ENCODE data around the gene SARNP.

Gene SARNP

DNA sequence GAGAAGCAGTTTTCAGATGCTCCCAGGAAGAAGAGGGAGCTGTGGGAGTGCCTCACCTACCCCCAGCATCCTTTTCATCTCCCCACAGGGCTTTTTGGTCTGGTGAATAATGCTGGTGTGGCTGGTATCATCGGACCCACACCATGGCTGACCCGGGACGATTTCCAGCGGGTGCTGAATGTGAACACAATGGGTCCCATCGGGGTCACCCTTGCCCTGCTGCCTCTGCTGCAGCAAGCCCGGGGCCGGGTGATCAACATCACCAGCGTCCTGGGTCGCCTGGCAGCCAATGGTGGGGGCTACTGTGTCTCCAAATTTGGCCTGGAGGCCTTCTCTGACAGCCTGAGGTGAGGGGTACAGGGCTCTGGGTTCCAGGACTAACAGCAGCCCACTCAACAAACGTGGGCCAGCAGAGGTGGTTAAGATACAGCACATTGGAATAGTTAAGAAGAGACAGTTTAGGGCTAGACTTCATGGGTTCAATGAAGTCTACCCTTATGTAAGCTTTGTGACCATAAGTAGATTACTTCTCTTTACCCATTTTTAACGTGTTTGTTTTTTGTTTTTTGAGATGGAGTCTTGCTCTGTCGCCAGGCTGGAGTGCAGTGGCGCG lies 95.8 kb downstream of the SARNP start:
- DNase-seq: no peak

DNA sequence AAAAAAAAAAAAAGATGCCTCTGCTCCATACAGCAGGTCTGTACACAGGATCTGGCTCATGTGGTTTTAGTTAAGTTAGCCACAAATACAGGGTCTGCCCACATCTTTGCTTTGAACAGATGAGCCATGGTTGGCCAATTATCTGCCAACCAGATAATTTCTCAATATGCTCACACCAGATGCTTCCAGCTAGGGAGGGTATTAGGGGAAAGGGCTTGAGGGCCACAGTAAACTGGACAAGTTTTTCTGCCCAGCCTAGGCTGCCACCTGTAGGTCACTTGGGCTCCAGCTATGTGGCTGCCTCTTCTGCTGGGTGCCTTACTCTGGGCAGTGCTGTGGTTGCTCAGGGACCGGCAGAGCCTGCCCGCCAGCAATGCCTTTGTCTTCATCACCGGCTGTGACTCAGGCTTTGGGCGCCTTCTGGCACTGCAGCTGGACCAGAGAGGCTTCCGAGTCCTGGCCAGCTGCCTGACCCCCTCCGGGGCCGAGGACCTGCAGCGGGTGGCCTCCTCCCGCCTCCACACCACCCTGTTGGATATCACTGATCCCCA lies 96.6 kb downstream of the SARNP start:
- DNase-seq: no peak

DNA sequence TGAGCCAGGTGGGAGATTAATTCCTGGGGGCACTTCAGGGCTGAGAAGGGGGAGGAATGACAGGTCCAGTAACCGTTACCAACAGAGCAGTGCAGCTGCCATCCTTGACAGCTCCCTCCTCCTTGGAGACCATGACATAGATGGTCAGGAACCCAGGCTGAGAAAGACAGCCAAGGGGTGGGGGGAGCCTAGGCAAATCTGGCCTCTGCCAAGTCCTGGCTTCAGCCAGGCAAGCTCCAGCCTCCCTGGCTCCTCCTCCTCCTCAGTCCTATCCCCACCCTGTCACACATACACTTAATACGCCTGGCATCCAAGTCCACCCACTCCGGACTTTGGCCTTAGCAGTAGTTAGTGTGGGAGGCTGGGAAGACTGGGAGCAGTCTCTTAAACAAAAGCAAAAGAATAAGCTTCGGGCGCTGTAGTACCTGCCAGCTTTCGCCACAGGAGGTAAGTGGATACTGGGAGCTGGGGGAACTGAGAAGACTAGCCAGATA lies 97.4 kb downstream of the SARNP start, which contains the start of gene RDH5:
Gene RDH5 (plus strand): TSS at position 323 of the 494 bp plus-strand sequence. CDS start 792 bp downstream, outside the sequence.
- no peak for DNase-seq

DNA sequence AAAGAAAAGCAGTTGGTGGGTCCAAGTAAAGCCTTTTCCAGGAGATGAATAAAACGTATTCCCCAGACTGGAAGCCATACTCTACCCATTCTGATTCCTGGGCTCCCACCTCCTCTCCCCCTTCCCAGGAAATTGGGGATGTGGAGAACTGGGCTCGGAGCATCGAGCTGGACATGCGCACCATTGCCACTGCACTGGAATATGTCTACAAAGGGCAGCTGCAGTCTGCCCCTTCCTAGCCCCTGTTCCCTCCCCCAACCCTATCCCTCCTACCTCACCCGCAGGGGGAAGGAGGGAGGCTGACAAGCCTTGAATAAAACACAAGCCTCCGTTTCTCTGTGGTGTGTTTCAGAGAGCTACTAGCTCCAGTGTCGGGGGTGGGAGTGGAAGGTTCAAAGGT lies 98.2 kb downstream of the SARNP start:
- no peak for DNase-seq

DNA sequence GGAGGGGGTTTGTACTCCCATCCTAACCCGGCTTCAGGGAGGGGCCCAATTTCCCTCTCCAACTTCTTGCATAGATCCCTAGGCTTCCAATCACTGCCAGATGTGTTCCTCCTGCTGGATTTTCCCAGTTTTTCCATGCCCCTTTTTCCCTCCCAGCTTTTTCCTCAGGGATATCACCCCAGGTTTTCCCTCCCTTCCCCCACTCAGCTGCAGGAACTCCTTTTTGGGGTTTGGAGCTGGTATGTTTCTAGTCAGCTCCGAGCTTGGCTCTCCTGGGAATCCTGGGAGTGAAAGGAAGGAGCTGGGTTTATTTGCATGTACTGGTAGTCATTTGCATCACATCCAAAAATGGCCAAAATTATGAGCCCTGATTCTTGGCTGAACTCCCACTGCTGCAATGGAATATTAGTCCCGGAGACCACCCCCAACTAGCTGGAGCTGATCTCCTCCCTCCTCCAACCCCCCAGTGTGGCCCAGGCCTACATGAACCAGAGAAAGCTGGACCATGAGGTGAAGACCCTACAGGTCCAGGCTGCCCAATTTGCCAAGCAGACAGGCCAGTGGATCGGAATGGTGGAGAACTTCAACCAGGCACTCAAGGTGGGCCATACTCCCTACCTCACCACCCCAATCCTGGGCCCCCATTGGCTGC lies 98.8 kb downstream of the SARNP start:
- DNase-seq: no peak

DNA sequence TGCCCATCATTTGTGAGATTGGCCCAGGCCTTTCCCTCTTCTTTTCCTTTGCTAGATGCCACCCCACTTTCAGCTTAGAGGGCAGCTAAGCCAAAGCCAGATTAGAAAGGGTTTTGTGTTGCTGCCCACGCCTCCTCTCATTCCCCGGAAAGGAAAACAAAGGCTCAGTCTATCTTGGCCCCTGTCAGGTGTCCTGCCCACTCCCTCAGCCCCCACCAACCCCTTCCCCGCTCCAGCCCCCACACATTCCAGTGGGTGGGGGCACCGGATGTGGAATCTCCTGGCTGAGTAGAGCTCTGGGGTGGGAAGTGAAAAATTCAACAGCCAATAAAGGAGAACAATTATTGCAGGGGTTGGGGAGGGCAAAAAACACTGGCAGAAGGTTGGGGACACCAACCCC lies 99.5 kb downstream of the SARNP start:
- DNase-seq: no peak

DNA sequence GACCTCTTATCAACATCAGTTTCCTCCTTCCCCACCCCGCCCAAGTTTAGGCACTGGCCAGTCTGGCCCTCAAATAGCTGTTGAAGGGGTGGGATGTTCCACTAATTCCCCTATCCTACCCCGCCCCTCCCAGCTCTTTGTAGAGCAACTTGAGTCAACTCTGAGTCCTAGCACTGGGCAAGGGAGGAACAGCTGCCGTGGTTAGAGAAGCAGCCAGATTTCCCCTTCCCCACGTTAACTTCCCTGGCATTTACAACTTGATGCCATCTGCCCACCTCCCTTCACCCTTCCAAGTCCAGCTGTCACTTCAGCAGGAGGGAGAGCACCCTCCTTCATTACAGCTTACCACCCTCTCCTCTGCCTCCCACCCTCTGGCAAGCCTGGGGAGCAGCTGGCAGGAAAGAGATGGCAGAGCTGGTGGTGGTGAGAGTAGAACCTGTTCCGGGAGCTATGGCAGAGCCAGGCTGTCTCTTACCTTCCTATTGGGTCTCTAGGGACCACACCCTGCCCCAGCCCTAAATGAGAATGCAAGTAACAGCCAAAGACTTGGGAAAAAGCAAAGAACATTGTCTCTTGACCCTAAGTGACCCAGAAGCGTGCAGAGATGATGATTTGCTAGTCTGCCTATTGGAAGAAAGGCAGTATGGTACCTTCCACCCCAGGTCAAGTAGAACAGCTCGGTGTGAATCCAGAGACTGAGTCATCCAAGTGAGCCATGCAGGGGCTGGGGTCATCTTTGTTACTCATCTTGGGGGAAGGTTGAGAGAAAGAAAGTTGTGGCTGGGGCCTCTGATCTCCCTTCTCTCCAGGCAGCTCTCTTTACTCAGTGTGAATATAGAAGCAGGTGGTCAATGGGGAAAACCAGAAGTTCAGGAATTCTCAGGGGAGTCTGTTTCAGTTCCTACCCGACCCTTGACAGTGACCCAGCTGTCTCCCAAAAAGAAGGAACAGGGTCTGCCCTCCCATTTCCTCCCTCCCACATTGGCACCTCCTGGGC lies 100.2 kb downstream of the SARNP start:
- DNase-seq: no peak

DNA sequence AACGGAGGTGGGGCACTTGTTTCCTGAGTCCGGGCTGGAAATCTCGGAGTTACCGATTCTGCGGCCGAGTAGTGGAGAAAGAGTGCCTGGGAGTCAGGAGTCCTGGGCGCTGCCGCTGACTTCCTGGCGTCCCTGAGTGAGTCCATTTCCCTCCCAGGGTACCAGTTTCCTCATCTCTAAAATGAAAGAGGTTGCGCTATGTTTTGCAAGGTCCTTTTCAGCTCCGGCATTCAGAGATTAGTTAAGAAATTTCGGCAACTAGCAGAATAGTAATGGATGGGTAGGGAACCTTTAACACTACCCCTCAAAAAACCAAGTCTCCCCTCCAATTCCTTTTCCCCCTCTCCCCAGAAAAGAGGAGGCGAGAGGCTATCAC lies 101.0 kb downstream of the SARNP start:
- DNase-seq: no peak

DNA sequence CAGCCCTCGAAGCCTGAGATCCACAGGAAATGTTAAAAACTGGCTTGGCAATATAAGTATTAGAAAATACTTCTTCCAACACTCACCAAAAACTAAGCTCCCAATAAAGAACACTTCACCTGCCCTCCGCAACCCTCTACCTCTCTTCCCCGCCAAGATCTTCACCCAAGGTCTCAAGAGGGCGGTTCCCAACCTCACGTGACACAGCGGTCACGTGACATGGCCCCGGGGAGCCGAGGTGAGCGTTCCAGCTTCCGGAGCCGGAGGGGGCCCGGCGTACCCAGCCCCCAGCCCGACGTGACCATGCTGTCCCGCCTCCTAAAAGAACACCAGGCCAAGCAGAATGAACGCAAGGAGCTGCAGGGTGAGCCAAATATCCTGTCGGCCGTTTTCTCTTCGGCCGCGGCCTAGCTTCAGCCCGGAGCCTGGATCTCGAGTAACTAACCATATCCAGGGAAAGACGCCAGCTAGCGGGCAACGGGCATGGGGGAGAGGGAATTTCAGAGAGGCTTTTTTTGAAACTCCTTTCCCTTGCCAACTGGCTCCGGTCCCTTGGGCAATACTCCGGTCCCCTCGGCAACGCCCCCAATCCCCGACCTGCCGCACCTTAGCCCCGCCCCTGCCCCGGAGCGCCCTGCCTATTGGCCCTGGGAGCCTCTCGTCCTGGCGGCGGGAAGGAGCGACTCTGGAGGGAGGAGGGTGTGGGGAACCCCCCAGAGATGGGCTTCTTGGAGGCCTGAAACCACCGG lies 101.5 kb downstream of the SARNP start, which contains the start of gene BLOC1S1:
Gene BLOC1S1 (plus strand): TSS at position 214 of the 749 bp plus-strand sequence. CDS start 6 bp downstream, at position 220.
- DNase-seq: peak; percentile 37

DNA sequence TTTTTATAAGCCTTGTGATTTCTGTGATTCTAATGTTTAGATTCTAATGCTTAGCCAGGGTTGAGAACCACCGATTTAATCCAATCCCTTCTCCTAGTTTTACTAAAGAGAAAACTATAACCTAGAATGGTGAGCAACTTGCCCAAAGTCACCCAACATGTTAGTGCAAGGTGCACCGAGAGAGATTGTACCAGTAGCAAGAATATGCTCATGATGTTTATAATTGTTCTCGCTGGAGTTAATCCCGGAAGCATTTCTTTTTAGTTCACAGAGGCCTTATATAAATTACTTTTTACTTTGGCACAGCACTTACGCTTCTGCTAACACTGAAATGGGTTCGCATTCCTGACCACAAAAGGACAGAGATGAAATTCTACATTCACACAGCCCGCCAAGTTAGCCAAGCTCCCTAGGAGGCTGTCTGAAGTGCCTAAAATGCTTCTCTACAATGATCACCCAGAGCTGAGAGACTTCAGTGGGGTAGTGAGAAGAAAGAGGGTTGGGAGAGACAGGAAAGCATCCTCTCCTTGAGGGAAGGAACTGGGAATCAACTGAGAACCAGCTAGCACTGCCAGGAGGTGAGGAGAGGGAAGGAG lies 102.3 kb downstream of the SARNP start:
- DNase-seq: no peak

DNA sequence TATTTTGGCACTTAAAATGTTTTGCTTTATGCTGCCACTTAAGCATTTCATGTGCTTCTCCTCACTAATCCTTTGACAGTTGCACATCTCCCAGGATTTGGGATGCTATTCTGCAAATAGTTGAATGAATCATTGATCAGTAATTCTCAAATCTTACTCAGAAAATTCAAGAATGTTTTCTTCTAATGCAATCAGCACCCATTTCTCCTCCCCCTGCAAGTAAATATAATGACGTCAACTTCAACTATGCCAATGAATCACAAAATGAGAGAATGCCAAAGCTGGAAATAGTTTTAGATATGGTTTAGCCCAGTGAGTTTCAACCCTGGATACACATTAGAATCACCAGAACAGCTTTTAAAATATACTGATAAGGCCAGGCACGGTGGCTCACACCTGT lies 103.8 kb downstream of the SARNP start:
- DNase-seq: no peak

DNA sequence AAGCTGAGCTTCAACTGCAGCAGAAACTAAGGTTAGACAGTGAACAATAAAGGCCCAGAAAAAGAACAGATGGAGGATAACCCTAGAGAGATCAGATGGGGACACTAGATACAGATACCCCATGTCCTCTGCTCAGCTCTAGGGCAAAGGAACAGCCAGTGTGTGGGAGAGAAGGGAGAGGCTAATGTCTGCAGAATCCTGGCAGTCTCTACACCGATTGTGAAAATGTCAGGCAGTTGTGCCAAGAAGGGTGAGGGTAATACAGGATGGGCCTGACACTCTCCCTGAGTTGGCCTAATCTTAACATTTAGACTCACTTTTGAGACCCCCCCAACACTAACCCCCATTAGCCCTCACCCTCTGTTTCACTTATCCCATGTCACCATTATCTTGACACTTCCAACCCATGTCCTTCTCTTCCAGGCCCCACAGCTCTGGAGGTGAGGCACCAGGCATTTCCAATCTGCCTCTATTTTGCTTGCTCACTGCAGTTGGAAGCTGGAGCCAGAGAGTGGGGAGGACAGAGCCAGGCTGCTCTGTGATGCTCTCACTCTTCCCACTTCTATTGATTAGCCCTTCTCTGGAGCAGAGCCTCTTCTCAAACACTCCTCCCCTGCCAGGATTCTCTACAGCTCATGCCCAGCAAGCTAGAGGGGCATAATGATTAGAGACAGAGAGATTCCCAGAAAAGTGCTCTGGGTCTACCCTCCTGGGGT lies 104.7 kb downstream of the SARNP start:
- no peak for DNase-seq

DNA sequence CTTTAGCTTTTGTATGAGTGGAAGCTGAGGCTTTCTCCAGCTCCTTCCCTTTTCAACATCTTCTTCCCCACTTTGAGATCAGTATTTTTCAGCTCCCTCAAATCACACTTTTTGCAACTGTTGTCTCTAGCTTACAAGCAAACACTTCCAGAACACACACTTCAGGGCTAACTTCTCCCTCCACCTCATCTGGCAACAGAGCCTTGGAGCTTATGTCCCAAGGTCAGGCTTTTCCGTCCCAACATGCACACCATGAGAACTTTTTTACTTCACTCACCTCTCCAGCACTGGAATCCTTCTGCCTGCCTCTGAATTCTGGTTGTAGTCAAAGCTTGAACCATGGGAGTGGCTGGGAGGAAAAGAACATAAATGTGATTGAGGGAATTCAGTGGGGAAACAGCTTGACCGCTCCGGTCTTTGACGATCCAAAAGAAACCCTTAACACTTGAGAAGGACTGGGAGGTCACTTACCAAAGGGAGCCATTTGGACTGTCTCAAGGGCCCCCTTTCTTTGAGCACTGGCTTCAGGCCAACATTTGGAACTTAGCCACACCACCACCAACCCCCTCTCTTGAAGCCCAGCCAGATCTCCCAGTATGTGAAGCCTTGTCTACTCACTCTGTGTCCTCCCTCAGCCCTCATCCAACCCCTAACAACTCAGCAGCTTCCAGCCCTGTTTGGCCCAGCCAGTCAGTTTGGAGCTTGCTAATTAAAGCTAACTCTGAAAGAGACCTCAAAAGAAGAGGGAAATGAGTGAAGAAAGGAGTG lies 105.6 kb downstream of the SARNP start:
- DNase-seq: no peak

DNA sequence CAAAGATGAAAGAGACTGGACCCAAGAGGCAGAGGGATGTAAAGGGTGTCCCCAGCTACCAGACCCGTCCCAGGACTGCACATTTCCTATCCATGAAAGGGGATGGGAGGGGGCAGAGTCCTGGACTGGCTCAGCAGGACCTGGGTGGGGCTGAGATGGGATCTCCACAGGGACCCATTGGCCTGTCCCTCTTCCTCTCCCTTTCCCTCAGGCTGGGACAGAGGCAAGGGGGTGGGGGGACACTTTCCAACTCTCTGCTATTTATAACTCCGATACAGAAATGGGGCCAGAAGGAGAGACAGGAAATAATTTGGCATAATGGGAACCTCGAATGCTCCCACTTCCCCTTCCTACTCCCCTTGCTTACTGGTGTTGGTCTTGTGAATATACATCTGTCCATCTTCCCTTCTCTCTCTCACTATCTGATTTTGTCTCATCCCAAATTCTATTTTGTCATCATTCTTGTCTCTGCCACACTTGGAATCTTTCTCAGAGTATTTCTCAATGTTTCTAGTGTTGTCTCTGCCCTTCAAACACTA lies 108.8 kb downstream of the SARNP start:
- no peak for DNase-seq

DNA sequence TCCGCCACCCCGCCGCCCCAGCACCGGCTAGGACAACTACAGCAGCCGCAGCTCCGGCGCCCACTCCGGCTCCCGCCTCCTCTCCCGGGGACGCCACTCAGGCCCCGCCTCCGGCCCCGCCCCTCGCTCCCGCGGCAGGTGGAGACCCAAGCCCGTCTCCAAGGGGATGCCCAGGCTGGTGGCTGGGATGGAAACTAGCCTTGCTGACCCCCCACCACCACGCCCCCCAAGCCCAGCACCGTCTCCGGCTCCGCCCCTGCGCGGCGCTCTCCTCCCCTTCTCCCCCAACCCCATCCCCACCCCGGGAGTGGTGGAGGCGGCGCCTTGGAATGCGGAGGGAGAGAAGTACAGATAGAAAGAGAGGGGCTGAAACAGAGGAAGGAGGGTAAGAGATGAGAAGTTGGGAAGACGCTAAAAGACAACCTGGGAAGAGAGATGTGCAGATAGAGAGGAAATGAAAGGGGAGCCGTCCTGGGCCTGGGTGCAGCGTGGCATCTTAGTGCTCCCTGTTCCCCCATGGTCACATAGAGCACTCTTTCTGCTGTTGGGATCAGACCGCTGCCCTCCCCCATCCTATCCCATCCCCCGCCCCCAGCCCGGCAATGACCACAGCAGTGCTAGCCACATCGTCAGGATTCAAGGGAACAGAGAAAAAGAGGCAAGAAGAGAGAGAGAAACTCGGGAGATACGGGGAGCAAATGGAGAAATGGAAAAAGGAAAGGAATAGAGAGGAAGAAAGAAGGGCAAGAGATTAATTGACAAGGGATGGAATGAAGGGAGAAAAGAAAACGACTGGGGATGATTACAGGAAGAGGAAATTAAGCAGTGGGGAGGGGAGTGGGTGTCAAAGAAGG lies 109.5 kb downstream of the SARNP start, which contains the start of gene ITGA7:
Gene ITGA7 (minus strand): TSS at position 64 of the 854 bp plus-strand sequence. CDS start 222 bp downstream, outside the sequence.
- peak; percentile 26 for DNase-seq

Data from NCI-H1436 treated with DMSO at 0.1 percent for 48 hours (cell line).